ENCODE data around the gene REC8. TPM values are rescaled to one million over a fixed set of nuclear protein-coding genes. Genes with fewer than 3 reads are reported as not detected.

REC8 gene
- total and polyA plus RNA-seq, 2 experiments from 2014 or later, result 44.8 to 170 TPM

- no peak overlapping the region for H3K4me2 ChIP-seq
- 98% methylated on average over 14 of the region's 14 CpGs for WGBS (ENCODE audit: low lambda C conversion rate, missing lambda C conversion rate)
- TF ChIP-seq EZH2phosphoT487 (IDR thresholded peaks at IDR 0.05; ENCODE audit: low read depth, severe bottlenecking, unreplicated experiment), result no peak
- no peak for TF ChIP-seq EZH2 (IDR thresholded peaks at IDR 0.05; ENCODE audit: borderline replicate concordance)
- no peak for TF ChIP-seq CTCF (IDR thresholded peaks at IDR 0.05; ENCODE audit: poor library complexity)
- H3K79me2 ChIP-seq, result peaks cover 5% of the 10 kb centered on the region
- H3K36me3 ChIP-seq (replicated peaks; ENCODE audit: insufficient read depth, low read depth), result peaks cover 2% of the 10 kb centered on the region
- H4K20me1 ChIP-seq (ENCODE audit: insufficient read depth, poor library complexity, severe bottlenecking), result no peaks in the 10 kb centered on the region
- H3K4me1 ChIP-seq (ENCODE audit: insufficient read depth), result no peaks in the 10 kb centered on the region
- no peak overlapping the region for H2AFZ ChIP-seq
- peak overlapping the region; percentile 87 for H3K27ac ChIP-seq
- H3K4me3 ChIP-seq, result no peak overlapping the region
- no peaks in the 10 kb centered on the region for H3K9me2 ChIP-seq (replicated peaks; ENCODE audit: insufficient read depth)
- no peaks in the 10 kb centered on the region for H3K9me3 ChIP-seq (ENCODE audit: low read depth)
- DNase-seq (ENCODE audit: low spot score), result no peak
- H3K27me3 ChIP-seq, result no peaks in the 10 kb centered on the region
Observed at GRCh38 chr14:24179294-24179960, 7.5 kb downstream of the REC8 start.

- no peaks in the 10 kb centered on the region for H3K9me3 ChIP-seq (ENCODE audit: low read depth)
- no peak overlapping the region for H3K4me2 ChIP-seq
- H3K27me3 ChIP-seq, result no peaks in the 10 kb centered on the region
- peaks cover 2% of the 10 kb centered on the region for H3K36me3 ChIP-seq (replicated peaks; ENCODE audit: insufficient read depth, low read depth)
- no peak for TF ChIP-seq EZH2 (IDR thresholded peaks at IDR 0.05; ENCODE audit: borderline replicate concordance)
- no peak for TF ChIP-seq EZH2phosphoT487 (IDR thresholded peaks at IDR 0.05; ENCODE audit: low read depth, severe bottlenecking, unreplicated experiment)
- no peak for TF ChIP-seq CTCF (IDR thresholded peaks at IDR 0.05; ENCODE audit: poor library complexity)
- no peak overlapping the region for H3K4me3 ChIP-seq
- 85% methylated on average over 18 of the region's 18 CpGs for whole genome bisulfite sequencing (ENCODE audit: low lambda C conversion rate, missing lambda C conversion rate)
- H4K20me1 ChIP-seq (ENCODE audit: insufficient read depth, poor library complexity, severe bottlenecking), result no peaks in the 10 kb centered on the region
- no peak overlapping the region for H2AFZ ChIP-seq
- no peaks in the 10 kb centered on the region for H3K4me1 ChIP-seq (ENCODE audit: insufficient read depth)
- peak; percentile 60 for DNase-seq (ENCODE audit: low spot score)
- peak overlapping the region; percentile 87 for H3K27ac ChIP-seq
- H3K9me2 ChIP-seq (replicated peaks; ENCODE audit: insufficient read depth), result no peaks in the 10 kb centered on the region
- H3K79me2 ChIP-seq, result peaks cover 2% of the 10 kb centered on the region
Observed at GRCh38 chr14:24179961-24180796, 8.3 kb downstream of the REC8 start.

GRCh38 chr14:24181371-24182077 lies 9.6 kb downstream of the REC8 start:
- H3K4me2 ChIP-seq, result no peak overlapping the region
- H4K20me1 ChIP-seq (ENCODE audit: insufficient read depth, poor library complexity, severe bottlenecking), result no peaks in the 10 kb centered on the region
- no peak overlapping the region for H3K4me3 ChIP-seq
- H3K4me1 ChIP-seq (ENCODE audit: insufficient read depth), result no peaks in the 10 kb centered on the region
- no peaks in the 10 kb centered on the region for H3K27me3 ChIP-seq
- H2AFZ ChIP-seq, result no peak overlapping the region
- H3K9me3 ChIP-seq (ENCODE audit: low read depth), result no peaks in the 10 kb centered on the region
- H3K36me3 ChIP-seq (replicated peaks; ENCODE audit: insufficient read depth, low read depth), result peaks cover under 1% of the 10 kb centered on the region
- no peak overlapping the region for H3K27ac ChIP-seq
- TF ChIP-seq EZH2 (IDR thresholded peaks at IDR 0.05; ENCODE audit: borderline replicate concordance), result no peak
- no peak for TF ChIP-seq CTCF (IDR thresholded peaks at IDR 0.05; ENCODE audit: poor library complexity)
- no peak for TF ChIP-seq EZH2phosphoT487 (IDR thresholded peaks at IDR 0.05; ENCODE audit: low read depth, severe bottlenecking, unreplicated experiment)
- no peaks in the 10 kb centered on the region for H3K9me2 ChIP-seq (replicated peaks; ENCODE audit: insufficient read depth)
- DNase-seq (ENCODE audit: low spot score), result no peak
- WGBS (ENCODE audit: low lambda C conversion rate, missing lambda C conversion rate), result 90% methylated on average over 19 of the region's 19 CpGs
- peaks cover 5% of the 10 kb centered on the region for H3K79me2 ChIP-seq

All from hepatocyte (in vitro differentiated cells).